Upper lobe of left lung (tissue), 4 donors: ENCODE data around the gene TNN.

Experiments
- POLR2A ChIP-seq, 4 donors: fragments of 450-650 bp; IDR thresholded peaks; one replicate each; pipeline ENCODE4 v1.5.1; 2016 to 2017; ENCODE audit warnings: antibody characterized with exemption in 4 of 4, mild to moderate bottlenecking in 2 of 4
- TF ChIP-seq, protein P1 (sequence below), 6 experiments: fragments of 450-650 bp in 4 of 6; fragments of 200-600 bp in 2 of 6; sonication (generic) in 2 of 6; IDR thresholded peaks; one replicate each; pipeline ENCODE4 v1.5.1; 2016 to 2019; ENCODE audit warnings: antibody characterized with exemption in 6 of 6

- TF ChIP-seq, protein P1, sequence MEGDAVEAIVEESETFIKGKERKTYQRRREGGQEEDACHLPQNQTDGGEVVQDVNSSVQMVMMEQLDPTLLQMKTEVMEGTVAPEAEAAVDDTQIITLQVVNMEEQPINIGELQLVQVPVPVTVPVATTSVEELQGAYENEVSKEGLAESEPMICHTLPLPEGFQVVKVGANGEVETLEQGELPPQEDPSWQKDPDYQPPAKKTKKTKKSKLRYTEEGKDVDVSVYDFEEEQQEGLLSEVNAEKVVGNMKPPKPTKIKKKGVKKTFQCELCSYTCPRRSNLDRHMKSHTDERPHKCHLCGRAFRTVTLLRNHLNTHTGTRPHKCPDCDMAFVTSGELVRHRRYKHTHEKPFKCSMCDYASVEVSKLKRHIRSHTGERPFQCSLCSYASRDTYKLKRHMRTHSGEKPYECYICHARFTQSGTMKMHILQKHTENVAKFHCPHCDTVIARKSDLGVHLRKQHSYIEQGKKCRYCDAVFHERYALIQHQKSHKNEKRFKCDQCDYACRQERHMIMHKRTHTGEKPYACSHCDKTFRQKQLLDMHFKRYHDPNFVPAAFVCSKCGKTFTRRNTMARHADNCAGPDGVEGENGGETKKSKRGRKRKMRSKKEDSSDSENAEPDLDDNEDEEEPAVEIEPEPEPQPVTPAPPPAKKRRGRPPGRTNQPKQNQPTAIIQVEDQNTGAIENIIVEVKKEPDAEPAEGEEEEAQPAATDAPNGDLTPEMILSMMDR (IDR thresholded peaks at IDR 0.05) = no peak
- no peak for TF ChIP-seq POLR2A (IDR thresholded peaks at IDR 0.05)
Measured at GRCh38 chr1:175164751-175165150, 97.1 kb downstream of the TNN start.
